ENCODE results near the gene TSHZ2.

DNA sequence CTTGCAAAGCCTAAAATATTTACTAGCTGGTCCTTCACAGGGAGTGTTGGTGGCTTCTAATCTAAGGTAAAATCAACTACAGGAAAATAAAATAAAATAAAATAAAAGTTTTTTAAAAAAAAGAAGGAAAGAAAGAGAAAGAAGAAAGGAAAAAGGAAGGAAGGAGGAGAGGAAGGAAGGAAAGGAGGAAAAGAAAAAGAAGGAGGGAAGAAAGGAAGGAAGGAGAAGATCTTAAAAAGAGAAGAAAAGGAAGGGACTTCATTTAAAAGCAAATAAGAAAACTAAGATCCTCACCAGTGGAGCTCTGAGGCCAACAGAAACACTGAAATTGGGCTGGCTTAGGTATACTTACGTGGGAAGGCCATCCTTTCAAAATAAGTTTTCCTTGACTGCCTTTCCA is 178.4 kb downstream of the TSHZ2 start:
- TF ChIP-seq, protein P1, sequence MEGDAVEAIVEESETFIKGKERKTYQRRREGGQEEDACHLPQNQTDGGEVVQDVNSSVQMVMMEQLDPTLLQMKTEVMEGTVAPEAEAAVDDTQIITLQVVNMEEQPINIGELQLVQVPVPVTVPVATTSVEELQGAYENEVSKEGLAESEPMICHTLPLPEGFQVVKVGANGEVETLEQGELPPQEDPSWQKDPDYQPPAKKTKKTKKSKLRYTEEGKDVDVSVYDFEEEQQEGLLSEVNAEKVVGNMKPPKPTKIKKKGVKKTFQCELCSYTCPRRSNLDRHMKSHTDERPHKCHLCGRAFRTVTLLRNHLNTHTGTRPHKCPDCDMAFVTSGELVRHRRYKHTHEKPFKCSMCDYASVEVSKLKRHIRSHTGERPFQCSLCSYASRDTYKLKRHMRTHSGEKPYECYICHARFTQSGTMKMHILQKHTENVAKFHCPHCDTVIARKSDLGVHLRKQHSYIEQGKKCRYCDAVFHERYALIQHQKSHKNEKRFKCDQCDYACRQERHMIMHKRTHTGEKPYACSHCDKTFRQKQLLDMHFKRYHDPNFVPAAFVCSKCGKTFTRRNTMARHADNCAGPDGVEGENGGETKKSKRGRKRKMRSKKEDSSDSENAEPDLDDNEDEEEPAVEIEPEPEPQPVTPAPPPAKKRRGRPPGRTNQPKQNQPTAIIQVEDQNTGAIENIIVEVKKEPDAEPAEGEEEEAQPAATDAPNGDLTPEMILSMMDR (IDR thresholded peaks at IDR 0.05), result no peak
- no peak for TF ChIP-seq EP300 (IDR thresholded peaks at IDR 0.05)
- no peak for TF ChIP-seq POLR2A (IDR thresholded peaks at IDR 0.05)
- TF ChIP-seq POLR2AphosphoS5 (IDR thresholded peaks at IDR 0.05), result no peak
